H1 (cell line): Measurements from ENCODE around the gene PPOX. TPM values are rescaled to one million over a fixed set of nuclear protein-coding genes. Genes with fewer than 3 reads are reported as not detected.

Experiments
- CTCF ChIA-PET: fragments of 300-600 bp; sonication (Branson Sonifier 250); formaldehyde crosslinking; loops from one replicate; lab custom pipeline; 2021; ENCODE audit not compliant: partially characterized antibody; lab: Charles Lee
- POLR2A ChIA-PET: fragments of 300-600 bp; sonication (Branson Sonifier 250); formaldehyde crosslinking; loops from one replicate; lab custom pipeline; 2021; ENCODE audit warnings: inconsistent platforms; ENCODE audit not compliant: partially characterized antibody; lab: Charles Lee
- DNase-seq, 2 experiments: peaks; one replicate each; pipeline versions ENCODE4 v3.0.0 to v3.0.0-alpha.2; 2010 to 2022; ENCODE audit warnings: low spot score in 2 of 2, low read depth in 1 of 2, mixed read lengths in 1 of 2
- FAIRE-seq: peaks from 2 replicates; lab custom pipeline; 2011; peaks lifted over from hg19 to GRCh38; lab: Jason Lieb, UNC
- H2AFZ ChIP-seq: 2 replicates; pipeline ENCODE4 v1.8.1; 2012; ENCODE audit warnings: low read length, inconsistent platforms
- H2AK5ac ChIP-seq: 2 replicates; pipeline ENCODE4 v1.6.1; 2013; ENCODE audit warnings: low read depth, low read length
- H2BK120ac ChIP-seq: replicated peaks from 2 replicates; pipeline ENCODE3; 2013; ENCODE audit warnings: low read depth, low read length, inconsistent platforms
- H2BK12ac ChIP-seq: 2 replicates; pipeline ENCODE4 v1.6.1; 2013; ENCODE audit warnings: low read depth, low read length
- H2BK15ac ChIP-seq: 2 replicates; pipeline ENCODE4 v1.6.1; 2013; ENCODE audit warnings: low read length
- H2BK20ac ChIP-seq: 2 replicates; pipeline ENCODE4 v1.6.1; 2013; ENCODE audit warnings: low read length
- H2BK5ac ChIP-seq: 2 replicates; pipeline ENCODE4 v1.6.1; 2013; ENCODE audit warnings: low read depth, low read length
- H3K14ac ChIP-seq: 2 replicates; pipeline ENCODE4 v1.6.1; 2013; ENCODE audit warnings: inconsistent platforms; ENCODE audit not compliant: insufficient read length
- H3K18ac ChIP-seq: 2 replicates; pipeline ENCODE4 v1.6.1; 2013; ENCODE audit warnings: low read length; ENCODE audit errors: extremely low read depth
- H3K23ac ChIP-seq: 2 replicates; pipeline ENCODE4 v1.6.1; 2013; ENCODE audit warnings: inconsistent platforms; ENCODE audit not compliant: insufficient read length
- H3K23me2 ChIP-seq: 2 replicates; pipeline ENCODE4 v1.6.1; 2013; ENCODE audit warnings: low read depth, low read length
- H3K27ac ChIP-seq: 2 replicates; pipeline ENCODE4 v1.6.1; 2011; ENCODE audit warnings: low read depth, low read length, inconsistent platforms
- H3K27me3 ChIP-seq, 4 experiments: replicated peaks in 1 of 4; 1 replicate in 1 of 4; 2 replicates in 3 of 4; pipeline versions ENCODE4 v1.6.1 to v1.8.1; 2011 to 2013; ENCODE audit warnings: low read length in 3 of 4, mild to moderate bottlenecking in 3 of 4, inconsistent platforms in 2 of 4, mixed read lengths in 2 of 4, moderate library complexity in 1 of 4; ENCODE audit not compliant: control insufficient read depth in 3 of 4, insufficient read depth in 3 of 4; ENCODE audit errors: extremely low read depth in 1 of 4
- H3K36me3 ChIP-seq, 4 experiments: 2 replicates each; pipeline versions ENCODE4 v1.6.1 to v1.8.1; 2011 to 2013; ENCODE audit warnings: mild to moderate bottlenecking in 4 of 4, low read length in 3 of 4, moderate library complexity in 2 of 4, control low read depth in 1 of 4, inconsistent platforms in 1 of 4; ENCODE audit not compliant: insufficient read depth in 4 of 4, control insufficient read depth in 2 of 4
- H3K4ac ChIP-seq: replicated peaks from 2 replicates; pipeline ENCODE3; 2013; ENCODE audit warnings: low read length, low read depth, mixed read lengths, inconsistent platforms; ENCODE audit not compliant: insufficient read length
- H3K4me1 ChIP-seq, 4 experiments: replicated peaks in 1 of 4; 1 replicate in 1 of 4; 2 replicates in 3 of 4; pipeline versions ENCODE4 v1.6.1 to v1.8.1; 2011 to 2013; ENCODE audit warnings: low read length in 3 of 4, inconsistent platforms in 2 of 4, mixed read lengths in 1 of 4; ENCODE audit not compliant: insufficient read depth in 4 of 4, control insufficient read depth in 3 of 4
- H3K4me2 ChIP-seq, 2 experiments: 2 replicates each; pipeline versions ENCODE4 v1.6.1 to v1.8.1; 2011 to 2013; ENCODE audit warnings: low read depth in 2 of 2, low read length in 2 of 2, control low read depth in 1 of 2, inconsistent platforms in 1 of 2, mild to moderate bottlenecking in 1 of 2; ENCODE audit not compliant: insufficient read depth in 1 of 2
- H3K4me3 ChIP-seq, 4 experiments: fragments of 200-600, 300-600 bp in 1 of 4; sonication (generic), shearing (Covaris generic), sonication (Bioruptor Twin) in 1 of 4; 2 replicates each; pipeline versions ENCODE4 v1.5.1 to v1.8.1; 2011 to 2016; ENCODE audit warnings: low read length in 4 of 4, low read depth in 3 of 4, control low read depth in 2 of 4, inconsistent platforms in 2 of 4, mild to moderate bottlenecking in 2 of 4, mixed read lengths in 1 of 4, moderate library complexity in 1 of 4; ENCODE audit not compliant: insufficient read depth in 2 of 4; ENCODE audit errors: extremely low read depth in 1 of 4
- H3K56ac ChIP-seq: replicated peaks from 2 replicates; pipeline ENCODE3; 2013; ENCODE audit warnings: low read depth, mild to moderate bottlenecking, mixed read lengths, low read length, inconsistent platforms; ENCODE audit not compliant: insufficient read length
- H3K79me1 ChIP-seq: 2 replicates; pipeline ENCODE4 v1.6.1; 2013; ENCODE audit warnings: low read depth, low read length, control low read depth
- H3K79me2 ChIP-seq, 2 experiments: 2 replicates each; pipeline versions ENCODE4 v1.6.1 to v1.8.1; 2012 to 2013; ENCODE audit warnings: low read length in 2 of 2, mild to moderate bottlenecking in 2 of 2, inconsistent platforms in 1 of 2; ENCODE audit not compliant: insufficient read depth in 2 of 2, control insufficient read depth in 1 of 2
- H3K9ac ChIP-seq, 4 experiments: replicated peaks in 1 of 4; 1 replicate in 1 of 4; 2 replicates in 3 of 4; pipeline versions ENCODE4 v1.6.1 to v1.8.1; 2011 to 2013; ENCODE audit warnings: low read depth in 3 of 4, low read length in 3 of 4, control low read depth in 2 of 4, mild to moderate bottlenecking in 2 of 4, moderate library complexity in 2 of 4, inconsistent platforms in 1 of 4; ENCODE audit errors: extremely low read depth in 1 of 4
- H3K9me3 ChIP-seq, 2 experiments: 2 replicates each; pipeline versions ENCODE4 v1.6.1 to v1.8.1; 2012 to 2013; ENCODE audit warnings: mild to moderate bottlenecking in 2 of 2, moderate library complexity in 2 of 2, control low read depth in 1 of 2, inconsistent platforms in 1 of 2, low read depth in 1 of 2, low read length in 1 of 2, mixed read lengths in 1 of 2; ENCODE audit not compliant: insufficient read depth in 2 of 2
- H4K20me1 ChIP-seq, 2 experiments: replicated peaks in 1 of 2; 2 replicates each; pipeline versions ENCODE3 to v1.8.1; 2011 to 2013; ENCODE audit warnings: inconsistent platforms in 2 of 2, low read length in 2 of 2, mild to moderate bottlenecking in 1 of 2; ENCODE audit not compliant: insufficient read depth in 2 of 2, control insufficient read depth in 1 of 2
- H4K5ac ChIP-seq: 2 replicates; pipeline ENCODE4 v1.6.1; 2013; ENCODE audit warnings: low read length, low read depth, mixed read lengths, inconsistent platforms; ENCODE audit not compliant: insufficient read length
- H4K8ac ChIP-seq: 2 replicates; pipeline ENCODE4 v1.8.0; 2013; ENCODE audit warnings: mild to moderate bottlenecking, moderate library complexity, low read length, inconsistent platforms; ENCODE audit not compliant: insufficient read depth; ENCODE audit errors: extremely low read depth
- H4K91ac ChIP-seq: replicated peaks from 2 replicates; pipeline ENCODE3; 2013; ENCODE audit warnings: low read length, mixed read lengths, inconsistent platforms; ENCODE audit not compliant: insufficient read length
- BCL11A ChIP-seq, 2 experiments: IDR thresholded peaks; one replicate each; pipeline ENCODE4 v1.6.1; 2011; ENCODE audit warnings: low read depth in 2 of 2, low read length in 2 of 2, mild to moderate bottlenecking in 2 of 2
- ZNF274 ChIP-seq: IDR thresholded peaks from 2 replicates; pipeline ENCODE4 v1.7.0; 2012; ENCODE audit warnings: low read length, borderline replicate concordance; ENCODE audit errors: extremely low read depth
- WGBS, 2 experiments: shearing (Covaris generic) in 1 of 2; methylation state at CpG; one replicate each; pipeline versions ENCODE4 v1.1.6 to v1.1.7; 2013 to 2015; ENCODE audit warnings: low lambda C conversion rate in 2 of 2, mixed read lengths in 2 of 2, inconsistent platforms in 1 of 2, low coverage in 1 of 2, missing lambda C conversion rate in 1 of 2; ENCODE audit not compliant: insufficient replicate concordance in 2 of 2, insufficient coverage in 1 of 2, insufficient read length in 1 of 2; ENCODE audit errors: extremely low coverage in 1 of 2, missing lambda C conversion rate in 1 of 2; 5-methylcytosine and 5-hydroxymethylcytosine counted together
- polyA plus RNA-seq, 7 experiments: library from polyadenylated mRNA; depleted of rRNA in 3 of 7; stranded (reverse) in 5 of 7; unstranded in 2 of 7; fragments of >200 nt in 5 of 7; fragments of 200-250 nt in 2 of 7; gene quantifications; 1 replicate in 5 of 7; 2 replicates in 1 of 7; 4 replicates in 1 of 7; pipeline versions ENCODE4 v1.2.1 to v1.2.3, GENCODE V29; 2011 to 2013; ENCODE audit warnings: missing spikeins in 2 of 7, mixed read lengths in 2 of 7
- total RNA-seq: library from RNA; stranded (reverse); fragmentation: NEBNext Ultra II Directional; extraction: Animal tissue kit (Norgen Biotek cat#: 25700); gene quantifications from 2 replicates; pipeline ENCODE4 v1.2.1, GENCODE V29; 2021

Gene PPOX
- total and polyA plus RNA-seq, 2 of the 8 experiments (the other 6 are each of a cell fraction or from before 2014, with no cell fraction given): 39.4 to 40.4 TPM

DNA sequence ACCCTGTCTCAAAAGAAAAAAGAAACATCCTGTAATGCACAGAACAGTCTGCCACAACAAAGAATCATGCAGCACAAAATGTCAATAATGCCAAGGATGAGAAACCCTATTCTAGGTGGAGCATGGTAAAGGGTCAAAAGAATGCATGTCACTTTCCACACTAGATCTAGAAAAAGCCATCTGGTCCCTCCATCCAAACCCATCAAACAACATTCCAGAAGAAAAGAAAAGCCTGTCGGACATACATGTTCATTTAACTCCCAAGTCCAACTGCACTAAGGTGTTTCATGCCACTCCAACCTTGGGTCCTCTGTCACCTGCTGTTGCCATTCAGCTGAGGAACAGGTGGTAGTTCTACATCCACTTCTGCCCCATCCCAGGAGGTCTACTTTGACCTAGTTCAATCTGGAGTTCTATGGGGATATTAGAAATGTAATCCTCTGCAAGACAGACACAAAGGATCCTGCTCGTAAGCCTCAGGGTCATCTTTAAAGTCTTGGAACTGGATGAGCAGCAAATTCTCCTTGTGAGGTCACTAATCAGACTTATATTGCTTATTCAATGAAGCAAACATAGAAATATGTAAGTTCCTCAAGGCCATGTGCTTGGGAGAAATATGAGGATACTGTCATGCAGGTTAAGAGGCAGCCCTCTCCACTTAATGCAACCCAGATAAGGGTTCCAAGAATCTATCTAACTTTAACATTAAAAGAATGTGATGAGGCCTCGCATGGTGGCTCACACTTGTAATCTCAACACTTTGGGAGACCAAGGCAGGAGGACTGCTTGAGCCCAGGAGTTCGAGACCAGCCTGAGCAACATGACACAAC lies 37.4 kb upstream of the PPOX start:
- Histone ChIP-seq H3K9me3 (no peaks in the 10 kb centered on the region), H2AK5ac (no peak overlapping the region), H3K4me1 (no peaks in the 10 kb centered on the region; a peak in 1 of 7 replicates), H2BK15ac (no peak overlapping the region), H4K20me1 (peaks cover 2 to 11% of the 10 kb centered on the region in 2 experiments), H4K5ac (no peak overlapping the region), H3K56ac (no peak overlapping the region), H4K91ac (no peak overlapping the region), H3K23ac (no peak overlapping the region), H3K4me2 (no peak overlapping the region), H3K36me3 (peaks cover 2 to 49% (median 15%) of the 10 kb centered on the region in 4 experiments; a peak in 7 of 8 replicates), H3K79me2 (peaks cover 0 to 60% of the 10 kb centered on the region in 2 experiments; a peak in 3 of 4 replicates), H3K4ac (no peak overlapping the region), H2BK120ac (no peak overlapping the region), H2BK5ac (no peak overlapping the region), H3K9ac (no peak overlapping the region), H3K27ac (no peak overlapping the region), H2AFZ (no peak overlapping the region), H4K8ac (no peak overlapping the region), H2BK12ac (no peak overlapping the region), H3K23me2 (peaks cover 9% of the 10 kb centered on the region), H3K14ac (no peak overlapping the region), H2BK20ac (no peak overlapping the region), H3K18ac (no peak overlapping the region), H3K4me3 (no peak overlapping the region), H3K27me3 (no peaks in the 10 kb centered on the region), H3K79me1 (peaks cover 6% of the 10 kb centered on the region)
- FAIRE-seq: no peak
- 91% methylated on average over 4 of the region's 4 CpGs; no CpG with 5 or more reads in 1 of the 2 experiments for WGBS, 2 experiments
- POLR2A ChIA-PET: interaction anchor here (1.8 kb wide), 1 partner anchor 8 kb away, joined by 6 read pairs; no protein-coding TSS in a partner anchor
- TF ChIP-seq BCL11A (IDR thresholded peaks at IDR 0.05; ENCODE audit: low read depth in 2 of 2, low read length in 2 of 2): no peak
- no peak for TF ChIP-seq ZNF274
- CTCF ChIA-PET: interaction anchor here (0.6 to 1.1 kb wide), 2 partner anchors 11 to 13 kb away, joined by 3 to 4 read pairs; no protein-coding TSS in a partner anchor
- DNase-seq: no peak
